Measurements from ENCODE around the gene RNH1. TPM values are rescaled to one million over a fixed set of nuclear protein-coding genes. Genes with fewer than 3 reads are reported as not detected.
A peak's percentile ranks its signal among the peaks of the same experiment; 100 is the strongest.

The RNH1 gene
- total and polyA plus RNA-seq, 10 of the 15 experiments (the other 5 are each of a cell fraction or from before 2014, with no cell fraction given), result 2.3 to 162 (median 72.1) TPM

- H3K4me3 ChIP-seq, result peak overlapping the region; percentile 53; the same call in 1 of the 2 replicates
Observed at GRCh38 chr11:555227-555779, 48.3 kb upstream of the RNH1 start.

More at GRCh38 chr11:555227-555779, 48.3 kb upstream of the RNH1 start:
- ChIA-PET POLR2A (interaction anchor here (1.0 to 1.4 kb wide), 3 partner anchors 20 to 171 kb away, joined by 3 to 5 read pairs (median 4); partner anchors contain the start of genes HRAS and PHRF1), SMC1A (ENCODE audit: uncharacterized antibody, unreplicated experiment) (interaction anchor here (1.6 kb wide), 1 partner anchor 171 kb away, joined by 6 read pairs; no protein-coding TSS in a partner anchor), CTCF (interaction anchor here (1.4 to 1.8 kb wide), 3 partner anchors 19 to 169 kb away, joined by 3 to 54 read pairs (median 8); no protein-coding TSS in a partner anchor), RAD21 (ENCODE audit: unreplicated experiment) (interaction anchor here (1.0 to 2.6 kb wide), 7 partner anchors 8 to 172 kb away, joined by 3 to 22 read pairs (median 5); partner anchors contain the start of genes DEAF1 and TMEM80)
- Histone ChIP-seq H3K27ac (ENCODE audit: control insufficient read depth, insufficient read depth) (no peak overlapping the region), H3K9ac (ENCODE audit: control insufficient read depth, insufficient read depth, low read length) (no peak overlapping the region), H3K9me3 (replicated peaks; ENCODE audit: control insufficient read depth, insufficient read depth, low read length) (no peaks in the 10 kb centered on the region), H3K36me3 (ENCODE audit: control insufficient read depth in 2 of 2, insufficient read depth in 2 of 2, low read length in 1 of 2) (no peaks in the 10 kb centered on the region), H3K4me2 (ENCODE audit: control insufficient read depth, insufficient read depth) (peak overlapping the region; percentile 64; the same call in 1 of the 2 replicates), H2AFZ (ENCODE audit: control insufficient read depth, low read depth, low read length) (peak overlapping the region; percentile 17; the same call in 1 of the 2 replicates), H3K27me3 (replicated peaks in 1 of 2; ENCODE audit: control insufficient read depth in 2 of 2, insufficient read depth in 2 of 2, low read length in 1 of 2) (peaks cover 0 to 5% of the 10 kb centered on the region in 2 experiments; a peak in 2 of 4 replicates), H4K20me1 (ENCODE audit: control insufficient read depth, insufficient read depth) (no peaks in the 10 kb centered on the region), H3K4me1 (ENCODE audit: control insufficient read depth, insufficient read depth, low read length) (peaks cover 5% of the 10 kb centered on the region), H3K79me2 (ENCODE audit: control insufficient read depth, insufficient read depth, low read length) (no peaks in the 10 kb centered on the region; the same call in 1 of the 2 replicates)
- BruUV-seq (replicated peaks), result no TSS peak
- under 1% methylated on average over 32 of the region's 57 CpGs for WGBS (ENCODE audit: insufficient coverage, insufficient replicate concordance, low lambda C conversion rate, missing lambda C conversion rate)
- ATAC-seq, result peak; percentile 4
- in situ Hi-C loops (cut with MboI), result loop anchor here (5.0 kb wide), 1 partner anchor 157 kb away; no protein-coding TSS in a partner anchor
- intact Hi-C loops (cut with micrococcal nuclease; ENCODE audit: unreplicated experiment), result loop anchor here (2.0 kb wide), 1 partner anchor 167 kb away; no protein-coding TSS in a partner anchor
- no peak for DNase-seq (ENCODE audit: low read depth, low spot score)
- TF ChIP-seq NR2F1 (conservative IDR thresholded peaks at IDR 0.05) (no peak), SUZ12 (IDR thresholded peaks at IDR 0.05; ENCODE audit: unreplicated experiment) (peak; percentile 72), MEF2A (IDR thresholded peaks at IDR 0.05; ENCODE audit: insufficient read depth, low read depth, low read length) (no peak), IKZF1 (conservative IDR thresholded peaks at IDR 0.05) (0 out of 2 replicates have a peak, but pooled peaks have one; percentile 2)
- FAIRE-seq, result no peak
